AG04450 (cell line): ENCODE measurements around the gene CEL. TPM values are rescaled to one million over a fixed set of nuclear protein-coding genes. Genes with fewer than 3 reads are reported as not detected.

ENCODE experiments used
- CTCF ChIA-PET: fragments of 300-600, 350-600 bp; formaldehyde crosslinking; extraction: SDS; loops from one replicate; lab custom pipeline; 2022; ENCODE audit warnings: antibody characterized with exemption, inconsistent platforms; lab: Charles Lee
- POLR2A ChIA-PET: fragments of 350-600 bp; formaldehyde crosslinking; extraction: SDS; loops from one replicate; lab custom pipeline; 2021; ENCODE audit warnings: antibody characterized with exemption, inconsistent platforms; lab: Yijun Ruan, JAX
- DNase-seq: peaks from one replicate; pipeline ENCODE4 v3.0.0-alpha.2; 2011; ENCODE audit warnings: low read depth, low spot score
- H3K27ac ChIP-seq: one replicate; pipeline ENCODE4 v1.5.1; 2012; ENCODE audit warnings: low read depth, low read length, control low read depth
- H3K27me3 ChIP-seq: one replicate; pipeline ENCODE4 v1.6.0; 2012; ENCODE audit warnings: low read length; ENCODE audit not compliant: control insufficient read depth, insufficient read depth
- H3K4me3 ChIP-seq: 2 replicates; pipeline ENCODE4 v1.5.1; 2011; ENCODE audit warnings: mild to moderate bottlenecking, low read depth, low read length, control low read depth
- H3K9me3 ChIP-seq: 2 replicates; pipeline ENCODE4 v1.5.1; 2012; ENCODE audit warnings: low read length; ENCODE audit not compliant: control insufficient read depth, insufficient read depth
- polyA plus RNA-seq: library from polyadenylated mRNA; depleted of rRNA; stranded (reverse); fragments of >200 nt; gene quantifications from 2 replicates; pipeline ENCODE4 v1.2.3, GENCODE V29; 2011
- TF ChIP-seq, protein P1 (sequence below): IDR thresholded peaks from 2 replicates; pipeline ENCODE4 v1.5.1; 2011; ENCODE audit warnings: low read depth, low read length, control low read depth, inconsistent platforms

The CEL gene
- polyA plus RNA-seq, 1 experiment, result 0.24 TPM

GRCh38 chr9:133102190-133103021 is 40.6 kb downstream of the CEL start:
- ChIA-PET CTCF (interaction anchor here (0.7 to 15.9 kb wide), 15 partner anchors 8 to 80 kb away, joined by 3 to 264 read pairs (median 6); no protein-coding TSS in a partner anchor), POLR2A (interaction anchor here (0.7 to 0.8 kb wide), 3 partner anchors 13 to 72 kb away, joined by 3 to 4 read pairs (median 3); partner anchors contain the start of gene GTF3C5)

DNA sequence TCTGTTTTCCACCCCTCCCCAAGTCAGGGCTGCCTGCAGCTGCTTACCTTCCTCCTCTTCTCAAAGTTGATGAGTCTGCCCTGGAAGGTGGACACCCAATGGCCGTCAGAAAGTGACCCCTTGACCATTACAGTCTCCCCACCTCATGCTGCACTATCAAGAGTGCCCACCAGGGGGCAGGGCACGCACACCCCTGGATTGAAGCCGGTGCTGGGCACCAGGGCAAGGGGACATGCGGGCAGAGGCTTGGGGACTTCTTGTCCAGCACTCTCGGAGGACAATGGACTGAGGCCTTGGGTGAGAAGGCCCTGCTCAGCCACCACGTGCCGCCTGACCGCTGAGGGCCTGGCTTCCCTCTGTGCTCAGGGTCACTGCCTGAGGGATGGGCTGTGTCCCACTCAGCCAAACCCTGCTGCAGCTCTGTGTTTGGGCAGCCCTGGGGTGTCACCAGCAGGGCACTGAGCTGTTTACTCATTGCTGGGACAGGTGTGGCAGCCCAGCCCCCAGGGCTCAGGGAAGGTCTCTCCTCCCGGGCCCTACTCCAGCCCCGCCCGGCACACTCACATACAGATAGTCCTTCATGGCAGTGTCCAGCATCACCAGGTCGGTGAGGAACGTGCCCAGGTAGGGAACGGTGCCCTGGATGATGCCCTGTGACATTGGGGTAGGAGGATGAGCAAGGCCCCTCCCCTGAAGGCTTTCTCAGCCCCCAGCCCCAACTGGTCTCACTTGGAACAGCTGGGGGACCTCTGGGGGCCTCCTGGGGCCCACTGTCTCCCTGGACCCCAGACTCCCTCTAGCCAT is 41.6 kb downstream of the CEL start:
- Histone ChIP-seq H3K4me3 (no peak overlapping the region), H3K27ac (no peak overlapping the region), H3K9me3 (peaks cover under 1% of the 10 kb centered on the region; the same call in 1 of the 2 replicates), H3K27me3 (no peaks in the 10 kb centered on the region)
- DNase-seq, result no peak
- TF ChIP-seq, protein P1, sequence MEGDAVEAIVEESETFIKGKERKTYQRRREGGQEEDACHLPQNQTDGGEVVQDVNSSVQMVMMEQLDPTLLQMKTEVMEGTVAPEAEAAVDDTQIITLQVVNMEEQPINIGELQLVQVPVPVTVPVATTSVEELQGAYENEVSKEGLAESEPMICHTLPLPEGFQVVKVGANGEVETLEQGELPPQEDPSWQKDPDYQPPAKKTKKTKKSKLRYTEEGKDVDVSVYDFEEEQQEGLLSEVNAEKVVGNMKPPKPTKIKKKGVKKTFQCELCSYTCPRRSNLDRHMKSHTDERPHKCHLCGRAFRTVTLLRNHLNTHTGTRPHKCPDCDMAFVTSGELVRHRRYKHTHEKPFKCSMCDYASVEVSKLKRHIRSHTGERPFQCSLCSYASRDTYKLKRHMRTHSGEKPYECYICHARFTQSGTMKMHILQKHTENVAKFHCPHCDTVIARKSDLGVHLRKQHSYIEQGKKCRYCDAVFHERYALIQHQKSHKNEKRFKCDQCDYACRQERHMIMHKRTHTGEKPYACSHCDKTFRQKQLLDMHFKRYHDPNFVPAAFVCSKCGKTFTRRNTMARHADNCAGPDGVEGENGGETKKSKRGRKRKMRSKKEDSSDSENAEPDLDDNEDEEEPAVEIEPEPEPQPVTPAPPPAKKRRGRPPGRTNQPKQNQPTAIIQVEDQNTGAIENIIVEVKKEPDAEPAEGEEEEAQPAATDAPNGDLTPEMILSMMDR, result peak; percentile 97
- POLR2A ChIA-PET, result interaction anchor here (0.8 kb wide), 1 partner anchor 12 kb away, joined by 3 read pairs; no protein-coding TSS in a partner anchor
- CTCF ChIA-PET, result interaction anchor here (0.6 to 15.9 kb wide), 16 partner anchors 9 to 81 kb away, joined by 3 to 264 read pairs (median 6); no protein-coding TSS in a partner anchor

More at GRCh38 chr9:133102190-133103021, 40.6 kb downstream of the CEL start:
- Histone ChIP-seq H3K27me3 (no peaks in the 10 kb centered on the region), H3K9me3 (peaks cover 6% of the 10 kb centered on the region; the same call in 1 of the 2 replicates), H3K4me3 (no peak overlapping the region), H3K27ac (no peak overlapping the region)
- TF ChIP-seq, protein P1, result no peak
- no peak for DNase-seq

- CTCF ChIA-PET, result interaction anchor here (1.0 to 15.9 kb wide), 6 partner anchors 10 to 77 kb away, joined by 3 to 264 read pairs (median 12); no protein-coding TSS in a partner anchor
These were observed 42.3 kb downstream of the CEL start for GRCh38 chr9:133103987-133104505.

DNA sequence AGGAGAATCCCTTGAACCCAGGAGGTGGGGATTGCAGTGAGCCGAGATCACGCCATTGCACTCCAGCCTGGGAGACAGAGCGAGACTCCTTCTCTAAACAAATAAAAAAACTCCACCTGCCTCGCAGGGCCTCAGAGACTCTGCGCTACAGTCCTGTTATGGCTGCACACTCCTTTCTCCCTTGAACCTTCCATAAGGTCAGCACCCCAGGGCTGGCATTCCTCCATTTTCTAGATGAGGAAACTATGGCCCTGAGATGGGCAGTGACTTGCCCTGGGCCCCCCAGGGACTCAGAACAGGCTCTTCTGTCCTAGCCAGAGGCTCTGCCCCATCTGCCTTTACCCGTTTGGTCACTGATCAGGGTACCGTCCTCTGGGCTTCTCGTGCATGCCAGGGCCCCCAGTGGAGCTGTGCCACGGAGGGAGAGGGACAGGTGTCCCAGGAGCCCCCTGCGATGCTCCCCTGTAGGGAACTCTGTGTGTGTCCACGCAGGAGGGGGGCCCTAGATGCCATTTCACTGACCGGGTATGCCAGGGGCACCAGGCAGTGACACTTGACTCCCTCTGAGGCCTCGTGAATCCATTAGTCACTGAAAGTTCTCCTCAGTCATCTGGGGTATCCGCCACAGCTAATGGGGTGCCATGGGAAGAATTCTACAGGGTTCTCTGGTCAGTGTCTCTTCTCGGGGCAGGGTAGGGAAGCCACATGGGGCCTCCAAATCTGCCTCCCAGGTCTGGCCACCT is 43.1 kb downstream of the CEL start:
- Histone ChIP-seq H3K4me3 (no peak overlapping the region), H3K27me3 (no peaks in the 10 kb centered on the region), H3K27ac (no peak overlapping the region), H3K9me3 (no peaks in the 10 kb centered on the region; the same call in 1 of the 2 replicates)
- ChIA-PET CTCF (interaction anchor here (15.9 kb wide), 1 partner anchor 41 kb away, joined by 264 read pairs; no protein-coding TSS in a partner anchor), POLR2A (no interaction called here)
- TF ChIP-seq, protein P1, result no peak
- no peak for DNase-seq

More at GRCh38 chr9:133103987-133104505, 42.3 kb downstream of the CEL start:
- no peak for DNase-seq
- no peak overlapping the region for H3K27ac ChIP-seq
- H3K4me3 ChIP-seq, result no peak overlapping the region
- H3K27me3 ChIP-seq, result no peaks in the 10 kb centered on the region
- TF ChIP-seq, protein P1, result no peak
- H3K9me3 ChIP-seq, result no peaks in the 10 kb centered on the region; the same call in 1 of the 2 replicates
- POLR2A ChIA-PET, result no interaction called here
